Daoy (cell line): Measurements from ENCODE around the gene DNAAF2. TPM values are rescaled to one million over a fixed set of nuclear protein-coding genes. Genes with fewer than 3 reads are reported as not detected.
A peak's percentile ranks its signal among the peaks of the same experiment; 100 is the strongest.
"Not testable (repeated sequence)": the region's sequence is repeated elsewhere in the genome, so short reads cannot be mapped to it uniquely, and the experiment has no call there.

Experiments used
- DNase-seq: peaks from one replicate; pipeline ENCODE4 v3.0.0-alpha.2; 2015; ENCODE audit warnings: low read depth
- total RNA-seq: library from RNA; depleted of rRNA; stranded (reverse); fragments of >200 nt; shearing (Covaris generic); gene quantifications from 2 replicates; pipeline ENCODE4 v1.2.3, GENCODE V29; 2014

Gene DNAAF2
- total RNA-seq, 1 experiment from 2014 or later = 41.1 TPM

GRCh38 chr14:49622022-49622607 is 12.9 kb downstream of the DNAAF2 start:
- no peak for DNase-seq

- DNase-seq = peak; percentile 83
These were observed 13.7 kb downstream of the DNAAF2 start for GRCh38 chr14:49621114-49621881.

GRCh38 chr14:49620182-49621113 is 14.6 kb downstream of the DNAAF2 start, which contains the start of the genes MGAT2 and RPL36AL:
Gene MGAT2 (plus strand): TSS chr14:49620799. CDS start chr14:49621269, 470 bp downstream.
Gene RPL36AL (minus strand): TSS chr14:49620626. CDS start chr14:49619104, 1,522 bp downstream.
- peak; percentile 99 for DNase-seq

- no peak for DNase-seq
These were observed 15.3 kb downstream of the DNAAF2 start for GRCh38 chr14:49619730-49620129.

GRCh38 chr14:49619273-49619672 is 15.8 kb downstream of the DNAAF2 start:
- not testable (repeated sequence) for DNase-seq

GRCh38 chr14:49617852-49618519 is 17.1 kb downstream of the DNAAF2 start:
- DNase-seq = no peak

- no peak for DNase-seq
These were observed 19.3 kb downstream of the DNAAF2 start for GRCh38 chr14:49615776-49616175.

GRCh38 chr14:49614196-49614595 is 20.8 kb downstream of the DNAAF2 start:
- no peak for DNase-seq

GRCh38 chr14:49612671-49613070 is 22.4 kb downstream of the DNAAF2 start:
- no peak for DNase-seq

- no peak for DNase-seq
These were observed 22.8 kb downstream of the DNAAF2 start for GRCh38 chr14:49612251-49612650.

- no peak for DNase-seq
These were observed 27.5 kb downstream of the DNAAF2 start for GRCh38 chr14:49607583-49607982.

GRCh38 chr14:49598485-49599300 is 36.4 kb downstream of the DNAAF2 start, which contains the start of gene LRR1:
Gene LRR1 (plus strand): TSS chr14:49598940. CDS start chr14:49599021, 81 bp downstream.
- DNase-seq = peak; percentile 92

- DNase-seq = no peak
These were observed 36.9 kb downstream of the DNAAF2 start for GRCh38 chr14:49598189-49598484.

- no peak for DNase-seq
These were observed 40.5 kb downstream of the DNAAF2 start for GRCh38 chr14:49594347-49595091.

GRCh38 chr14:49593016-49593415 is 42.0 kb downstream of the DNAAF2 start:
- no peak for DNase-seq

- DNase-seq = no peak
These were observed 45.7 kb downstream of the DNAAF2 start for GRCh38 chr14:49589387-49589786.

- peak; percentile 64 for DNase-seq
These were observed 48.2 kb downstream of the DNAAF2 start for GRCh38 chr14:49586673-49587460.

- DNase-seq = peak; percentile 99
These were observed 49.0 kb downstream of the DNAAF2 start, which contains the start of gene RPS29 for GRCh38 chr14:49585803-49586672. Gene RPS29 (minus strand): TSS chr14:49586380. CDS start chr14:49586346, 34 bp downstream.
